KMS-11 (cell line): ENCODE data around the gene NFATC1.

Experiments used
- H2AFZ ChIP-seq: fragments of 200-600 bp; sonication (generic); 2 replicates; pipeline ENCODE4 v1.6.1; 2016; ENCODE audit warnings: antibody characterized with exemption, mixed run types, low read depth
- H3K27ac ChIP-seq: fragments of 200-600 bp; sonication (generic); 2 replicates; pipeline ENCODE4 v1.6.1; 2016; ENCODE audit warnings: mild to moderate bottlenecking, mixed run types
- H3K27me3 ChIP-seq: fragments of 200-600 bp; sonication (generic); 2 replicates; pipeline ENCODE4 v1.6.1; 2017; ENCODE audit warnings: mild to moderate bottlenecking, low read depth, mixed run types, moderate library complexity; ENCODE audit not compliant: insufficient read depth
- H3K36me3 ChIP-seq: fragments of 200-600 bp; sonication (generic); 2 replicates; pipeline ENCODE4 v1.6.1; 2017; ENCODE audit warnings: mild to moderate bottlenecking, mixed run types; ENCODE audit not compliant: insufficient read depth
- H3K4me1 ChIP-seq: fragments of 200-600 bp; sonication (generic); 2 replicates; pipeline ENCODE4 v1.6.1; 2016; ENCODE audit warnings: mild to moderate bottlenecking, low read depth, mixed run types; ENCODE audit not compliant: poor library complexity, severe bottlenecking
- H3K4me2 ChIP-seq: fragments of 200-600 bp; sonication (generic); 2 replicates; pipeline ENCODE4 v1.7.0; 2016; ENCODE audit warnings: mild to moderate bottlenecking, mixed run types
- H3K4me3 ChIP-seq: fragments of 200-600 bp; sonication (generic); IDR thresholded peaks from 2 replicates; pipeline ENCODE4 v1.6.1; 2017; ENCODE audit warnings: low read depth, low read length, mixed read lengths; ENCODE audit not compliant: insufficient read depth
- H3K79me2 ChIP-seq: fragments of 200-600 bp; sonication (generic); 2 replicates; pipeline ENCODE4 v1.6.1; 2016; ENCODE audit warnings: low read depth, mixed run types; ENCODE audit not compliant: insufficient read depth
- H3K9ac ChIP-seq: fragments of 200-600 bp; sonication (generic); 2 replicates; pipeline ENCODE4 v1.6.1; 2016; ENCODE audit warnings: mild to moderate bottlenecking, mixed run types
- H4K20me1 ChIP-seq: fragments of 200-600 bp; sonication (generic); 2 replicates; pipeline ENCODE4 v1.6.1; 2016; ENCODE audit warnings: mild to moderate bottlenecking, mixed run types; ENCODE audit not compliant: insufficient read depth
- CTCF ChIP-seq: fragments of 200-600 bp; sonication (generic); conservative IDR thresholded peaks from 2 replicates; pipeline ENCODE4 v1.6.1; 2017; ENCODE audit warnings: low read depth, mild to moderate bottlenecking, antibody characterized with exemption, low read length, moderate library complexity, mixed read lengths

The NFATC1 gene

GRCh38 chr18:79527656-79528315 lies 132.1 kb downstream of the NFATC1 start:
- H3K9ac ChIP-seq = no peak overlapping the region
- H3K4me2 ChIP-seq = no peak overlapping the region
- H3K27ac ChIP-seq = no peak overlapping the region
- H3K27me3 ChIP-seq = no peaks in the 10 kb centered on the region
- no peaks in the 10 kb centered on the region for H3K4me1 ChIP-seq
- H2AFZ ChIP-seq = no peak overlapping the region
- no peak overlapping the region for H3K4me3 ChIP-seq
- no peaks in the 10 kb centered on the region for H4K20me1 ChIP-seq
- no peak for TF ChIP-seq CTCF
- H3K36me3 ChIP-seq = no peaks in the 10 kb centered on the region
- H3K79me2 ChIP-seq = no peaks in the 10 kb centered on the region

- H3K79me2 ChIP-seq = no peaks in the 10 kb centered on the region
- no peaks in the 10 kb centered on the region for H3K36me3 ChIP-seq
- H3K4me2 ChIP-seq = no peak overlapping the region
- H3K27me3 ChIP-seq = no peaks in the 10 kb centered on the region
- H3K9ac ChIP-seq = no peak overlapping the region
- H4K20me1 ChIP-seq = no peaks in the 10 kb centered on the region
- H2AFZ ChIP-seq = no peak overlapping the region
- H3K4me1 ChIP-seq = no peaks in the 10 kb centered on the region
- no peak overlapping the region for H3K4me3 ChIP-seq
- no peak overlapping the region for H3K27ac ChIP-seq
- TF ChIP-seq CTCF = no peak
These were observed 132.6 kb downstream of the NFATC1 start for GRCh38 chr18:79528316-79528695.

GRCh38 chr18:79528846-79529245 lies 133.1 kb downstream of the NFATC1 start:
- no peak overlapping the region for H3K27ac ChIP-seq
- no peaks in the 10 kb centered on the region for H4K20me1 ChIP-seq
- H3K4me1 ChIP-seq = no peaks in the 10 kb centered on the region
- TF ChIP-seq CTCF = peak; percentile 53; the same call in 1 of the 2 replicates
- no peak overlapping the region for H3K4me2 ChIP-seq
- H3K4me3 ChIP-seq = no peak overlapping the region
- no peaks in the 10 kb centered on the region for H3K27me3 ChIP-seq
- H3K79me2 ChIP-seq = no peaks in the 10 kb centered on the region
- H3K9ac ChIP-seq = no peak overlapping the region
- no peaks in the 10 kb centered on the region for H3K36me3 ChIP-seq
- no peak overlapping the region for H2AFZ ChIP-seq

GRCh38 chr18:79529296-79529695 lies 133.6 kb downstream of the NFATC1 start:
- H3K36me3 ChIP-seq = no peaks in the 10 kb centered on the region
- H3K4me2 ChIP-seq = no peak overlapping the region
- no peak for TF ChIP-seq CTCF
- H3K4me3 ChIP-seq = no peak overlapping the region
- H3K4me1 ChIP-seq = no peaks in the 10 kb centered on the region
- no peak overlapping the region for H3K9ac ChIP-seq
- H3K27me3 ChIP-seq = no peaks in the 10 kb centered on the region
- no peaks in the 10 kb centered on the region for H3K79me2 ChIP-seq
- H4K20me1 ChIP-seq = no peaks in the 10 kb centered on the region
- no peak overlapping the region for H3K27ac ChIP-seq
- no peak overlapping the region for H2AFZ ChIP-seq
